GM12865 (cell line): ENCODE results near the gene ZNF185.
A peak's percentile ranks its signal among the peaks of the same experiment; 100 is the strongest.

Source experiments
- DNase-seq: peaks from one replicate; pipeline ENCODE4 v3.0.0; 2010; ENCODE audit warnings: low read depth
- H3K4me3 ChIP-seq: 2 replicates; pipeline ENCODE4 v1.5.1; 2011; ENCODE audit warnings: mild to moderate bottlenecking, low read depth, low read length, control low read depth
- TF ChIP-seq, protein P1 (sequence below): IDR thresholded peaks from 2 replicates; pipeline ENCODE4 v1.5.1; 2011; ENCODE audit warnings: low read length, control low read depth, low read depth, inconsistent platforms; ENCODE audit not compliant: insufficient read depth; ENCODE audit errors: missing control alignments

Gene ZNF185

DNA sequence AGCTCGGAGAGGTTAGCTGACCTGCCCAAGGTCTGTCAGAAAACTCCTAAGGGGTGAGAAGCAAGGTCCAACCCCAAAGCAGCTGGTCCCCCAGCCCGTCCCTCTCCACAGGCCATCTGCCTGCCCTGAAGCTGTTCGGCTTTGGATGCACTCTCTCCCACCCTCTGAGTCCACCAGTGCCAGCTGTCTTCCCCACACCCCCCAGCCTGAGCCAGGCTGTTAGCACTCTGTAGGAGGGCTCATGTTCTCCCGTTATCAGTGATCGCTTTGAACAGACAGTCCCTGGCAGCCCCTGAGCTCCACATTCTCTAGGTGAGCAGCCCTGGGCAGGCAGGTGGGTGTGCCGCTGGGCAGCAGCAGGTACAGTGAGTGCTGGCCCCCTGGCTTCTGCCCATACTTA lies 16.0 kb downstream of the ZNF185 start:
- no peak overlapping the region for H3K4me3 ChIP-seq
- TF ChIP-seq, protein P1, sequence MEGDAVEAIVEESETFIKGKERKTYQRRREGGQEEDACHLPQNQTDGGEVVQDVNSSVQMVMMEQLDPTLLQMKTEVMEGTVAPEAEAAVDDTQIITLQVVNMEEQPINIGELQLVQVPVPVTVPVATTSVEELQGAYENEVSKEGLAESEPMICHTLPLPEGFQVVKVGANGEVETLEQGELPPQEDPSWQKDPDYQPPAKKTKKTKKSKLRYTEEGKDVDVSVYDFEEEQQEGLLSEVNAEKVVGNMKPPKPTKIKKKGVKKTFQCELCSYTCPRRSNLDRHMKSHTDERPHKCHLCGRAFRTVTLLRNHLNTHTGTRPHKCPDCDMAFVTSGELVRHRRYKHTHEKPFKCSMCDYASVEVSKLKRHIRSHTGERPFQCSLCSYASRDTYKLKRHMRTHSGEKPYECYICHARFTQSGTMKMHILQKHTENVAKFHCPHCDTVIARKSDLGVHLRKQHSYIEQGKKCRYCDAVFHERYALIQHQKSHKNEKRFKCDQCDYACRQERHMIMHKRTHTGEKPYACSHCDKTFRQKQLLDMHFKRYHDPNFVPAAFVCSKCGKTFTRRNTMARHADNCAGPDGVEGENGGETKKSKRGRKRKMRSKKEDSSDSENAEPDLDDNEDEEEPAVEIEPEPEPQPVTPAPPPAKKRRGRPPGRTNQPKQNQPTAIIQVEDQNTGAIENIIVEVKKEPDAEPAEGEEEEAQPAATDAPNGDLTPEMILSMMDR, result no peak
- DNase-seq, result no peak

GRCh38 chrX:152915541-152916241 lies 17.8 kb downstream of the ZNF185 start:
- TF ChIP-seq, protein P1, result peak; percentile 71

GRCh38 chrX:152917656-152918579 lies 20.1 kb downstream of the ZNF185 start:
- DNase-seq, result no peak
- no peak overlapping the region for H3K4me3 ChIP-seq
- TF ChIP-seq, protein P1, result no peak

More at GRCh38 chrX:152915541-152916241, 17.8 kb downstream of the ZNF185 start:
- H3K4me3 ChIP-seq, result no peak overlapping the region
- DNase-seq, result peak; percentile 45

DNA sequence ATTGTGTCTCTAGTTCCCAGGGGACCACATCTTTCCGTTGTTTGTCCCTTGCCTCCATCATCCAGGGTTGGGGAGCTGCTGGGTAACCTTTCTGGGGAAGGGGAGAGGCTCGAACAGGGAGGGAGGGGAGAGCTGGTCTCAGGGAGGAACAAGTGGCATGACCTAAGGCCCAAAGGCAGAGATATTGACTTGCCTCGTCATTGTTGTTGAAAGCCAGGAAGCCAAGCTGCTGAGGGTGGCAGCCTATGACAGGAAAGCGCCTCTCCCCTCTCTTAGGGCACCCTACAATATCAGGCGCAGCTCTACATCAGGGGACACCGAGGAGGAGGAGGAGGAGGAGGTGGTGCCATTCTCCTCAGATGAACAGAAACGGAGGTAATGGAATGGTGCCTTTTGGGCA lies 20.8 kb downstream of the ZNF185 start:
- H3K4me3 ChIP-seq, result no peak overlapping the region
- TF ChIP-seq, protein P1, result no peak
- no peak for DNase-seq

GRCh38 chrX:152923599-152923998 lies 25.7 kb downstream of the ZNF185 start:
- H3K4me3 ChIP-seq, result no peak overlapping the region
- TF ChIP-seq, protein P1, result no peak
- DNase-seq, result no peak

- DNase-seq, result no peak
- TF ChIP-seq, protein P1, result no peak
- no peak overlapping the region for H3K4me3 ChIP-seq
Measured at GRCh38 chrX:152925835-152926234, 28.0 kb downstream of the ZNF185 start.

DNA sequence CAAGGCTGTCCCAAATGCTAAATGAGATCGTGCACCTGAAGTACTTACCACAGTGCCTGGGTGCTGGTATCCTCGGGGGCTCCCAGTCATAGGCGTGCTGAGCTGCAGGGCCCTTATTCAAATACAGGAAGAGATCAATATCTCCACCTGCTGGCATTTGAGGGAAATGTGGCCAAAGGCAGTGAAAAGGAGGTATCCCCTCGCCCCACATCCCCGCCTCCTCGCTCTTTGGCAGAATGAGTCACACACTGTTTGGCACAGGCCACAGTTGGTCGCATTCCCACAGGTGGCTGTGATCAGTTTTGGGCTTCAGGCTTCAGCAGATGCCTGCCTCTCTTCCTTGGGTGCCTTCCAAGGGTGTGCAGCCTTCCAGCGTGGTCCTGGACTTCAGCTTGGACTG lies 28.4 kb downstream of the ZNF185 start:
- TF ChIP-seq, protein P1, result peak; percentile 34
- H3K4me3 ChIP-seq, result no peak overlapping the region
- DNase-seq, result peak; percentile 44
